Naive thymus-derived CD8-positive, alpha-beta T cell (primary cell): ENCODE data around the gene MAEA. TPM values are rescaled to one million over a fixed set of nuclear protein-coding genes. Genes with fewer than 3 reads are reported as not detected.
"Not testable (repeated sequence)": the region's sequence is repeated elsewhere in the genome, so short reads cannot be mapped to it uniquely, and the experiment has no call there.

ENCODE experiments used
- ATAC-seq, 2 donors: fragments of 150-1000 bp; cut with Tn5 transposase in 1 of 2; sonication (Bioruptor Pico), chemical (Tn5 transposase) in 1 of 2; 1 replicate in 1 of 2; 2 replicates in 1 of 2; pipeline ENCODE4 v1.10.0; 2021; ENCODE audit warnings: mild to moderate bottlenecking in 2 of 2, moderate library complexity in 2 of 2
- POLR2A ChIA-PET: fragments of 350-600 bp; sonication (Branson Sonifier 250); formaldehyde crosslinking; loops from one replicate; lab custom pipeline; 2021; ENCODE audit warnings: antibody characterized with exemption; lab: Charles Lee
- DNase-seq, 10 donors: peaks; one replicate each; pipeline versions ENCODE4 v3.0.0 to v3.0.0-alpha.2; 2020 to 2022
- H3K27ac Mint-ChIP-seq, 10 donors: one replicate each; pipeline ENCODE4 v1.8.0; 2020 to 2022; ENCODE audit warnings: mild to moderate bottlenecking in 10 of 10, mixed read lengths in 10 of 10, moderate library complexity in 4 of 10, inconsistent platforms in 1 of 10
- H3K27me3 Mint-ChIP-seq, 5 donors: one replicate each; pipeline ENCODE4 v1.8.0; 2021 to 2022; ENCODE audit warnings: mixed read lengths in 5 of 5
- H3K36me3 Mint-ChIP-seq, 3 donors: one replicate each; pipeline ENCODE4 v1.8.0; 2020 to 2022; ENCODE audit warnings: mixed read lengths in 3 of 3, mild to moderate bottlenecking in 2 of 3, inconsistent platforms in 1 of 3
- H3K4me1 Mint-ChIP-seq, 4 donors: one replicate each; pipeline ENCODE4 v1.8.0; 2021 to 2022; ENCODE audit warnings: mixed read lengths in 4 of 4
- H3K4me3 Mint-ChIP-seq, 10 donors: one replicate each; pipeline ENCODE4 v1.8.0; 2020 to 2022; ENCODE audit warnings: mild to moderate bottlenecking in 10 of 10, mixed read lengths in 10 of 10, moderate library complexity in 6 of 10, inconsistent platforms in 1 of 10
- H3K9me3 Mint-ChIP-seq, 9 donors: one replicate each; pipeline ENCODE4 v1.8.0; 2020 to 2022; ENCODE audit warnings: mixed read lengths in 9 of 9, mild to moderate bottlenecking in 3 of 9, inconsistent platforms in 1 of 9, moderate library complexity in 1 of 9
- polyA plus RNA-seq, 3 donors: library from polyadenylated mRNA; unstranded; fragments of 300-500 nt; fragmentation: Illumina TruSeq; gene quantifications; one replicate each; pipeline ENCODE4 v1.2.3, GENCODE V29; 2021
- total RNA-seq, 8 experiments: library from RNA in 2 of 8; stranded (reverse) in 2 of 8; gene quantifications; one replicate each; pipeline ENCODE4 v1.2.3 and lab custom pipeline; 2021 to 2026

MAEA gene
- total and polyA plus RNA-seq, 5 experiments from 2014 or later, result 56.7 to 112 (median 75.1) TPM

- peak in 3 of 10 donors; percentile 31 to 68 (median 36) for DNase-seq
- POLR2A ChIA-PET, result interaction anchor here (1.7 kb wide), 1 partner anchor 61 kb away, joined by 3 read pairs; no protein-coding TSS in a partner anchor
- Mint-ChIP-seq H3K4me3 (peak overlapping the region in 1 of 10 donors; percentile 14), H3K36me3 (no peaks in the 10 kb centered on the region), H3K4me1 (peaks cover 6 to 15% (median 11%) of the 10 kb centered on the region in 4 donors), H3K9me3 (peaks cover 0 to 7% (median 0%) of the 10 kb centered on the region in 9 donors), H3K27ac (peak overlapping the region in 3 of 10 donors; percentile 0 to 77 (median 26)), H3K27me3 (no peaks in the 10 kb centered on the region)
- ATAC-seq, result no peak
Measured at GRCh38 chr4:1285790-1286553, 3.7 kb upstream of the MAEA start.

GRCh38 chr4:1288786-1289185, 905 bp upstream of the MAEA start:
- Mint-ChIP-seq H3K27me3 (no peaks in the 10 kb centered on the region), H3K9me3 (peaks cover 0 to 7% (median 0%) of the 10 kb centered on the region in 9 donors), H3K4me1 (peaks cover 20 to 38% (median 35%) of the 10 kb centered on the region in 4 donors), H3K27ac (peak overlapping the region; percentile 70 to 96 (median 90)), H3K4me3 (peak overlapping the region; percentile 62 to 90 (median 81)), H3K36me3 (no peaks in the 10 kb centered on the region)
- POLR2A ChIA-PET, result interaction anchor here (0.6 to 6.2 kb wide), 8 partner anchors 21 to 316 kb away, joined by 3 to 42 read pairs (median 10); partner anchors contain the start of genes CTBP1 and UVSSA
- DNase-seq (no peak), ATAC-seq (no peak)

- Mint-ChIP-seq H3K4me1 (peaks cover 21 to 54% (median 48%) of the 10 kb centered on the region in 4 donors), H3K4me3 (peak overlapping the region; percentile 84 to 94 (median 91)), H3K27ac (peak overlapping the region; percentile 83 to 96 (median 94)), H3K36me3 (no peaks in the 10 kb centered on the region), H3K27me3 (no peaks in the 10 kb centered on the region), H3K9me3 (peaks cover 0 to 7% (median 0%) of the 10 kb centered on the region in 9 donors)
- ATAC-seq, result no peak
- POLR2A ChIA-PET, result interaction anchor here (0.9 to 6.2 kb wide), 10 partner anchors 8 to 315 kb away, joined by 3 to 42 read pairs (median 10); partner anchors contain the start of genes CTBP1 and UVSSA
- no peak for DNase-seq
Measured at GRCh38 chr4:1290165-1290977, 680 bp downstream of the MAEA start.

GRCh38 chr4:1291091-1291490, 1.4 kb downstream of the MAEA start:
- no peak for ATAC-seq
- no peak for DNase-seq
- POLR2A ChIA-PET, result interaction anchor here (1.8 to 6.2 kb wide), 4 partner anchors 20 to 314 kb away, joined by 4 to 42 read pairs (median 16); partner anchors contain the start of genes CTBP1 and UVSSA
- no peaks in the 10 kb centered on the region for H3K36me3 Mint-ChIP-seq
- peaks cover 21 to 55% (median 48%) of the 10 kb centered on the region in 4 donors for H3K4me1 Mint-ChIP-seq
- no peaks in the 10 kb centered on the region for H3K27me3 Mint-ChIP-seq
- peak overlapping the region; percentile 83 to 96 (median 94) for H3K27ac Mint-ChIP-seq
- H3K4me3 Mint-ChIP-seq, result peak overlapping the region; percentile 84 to 94 (median 91)
- peaks cover 0 to 5% (median 0%) of the 10 kb centered on the region in 9 donors for H3K9me3 Mint-ChIP-seq

GRCh38 chr4:1291996-1292702, 2.5 kb downstream of the MAEA start:
- DNase-seq (no peak), ATAC-seq (no peak)
- Mint-ChIP-seq H3K9me3 (no peaks in the 10 kb centered on the region), H3K27me3 (no peaks in the 10 kb centered on the region), H3K4me1 (peaks cover 27 to 64% (median 57%) of the 10 kb centered on the region in 4 donors), H3K36me3 (peaks cover 0 to 8% (median 0%) of the 10 kb centered on the region in 3 donors), H3K4me3 (peak overlapping the region; percentile 8 to 94 (median 91)), H3K27ac (peak overlapping the region in 9 of 10 donors; percentile 57 to 96 (median 92))
- POLR2A ChIA-PET, result interaction anchor here (6.2 kb wide), 1 partner anchor 54 kb away, joined by 42 read pairs; the partner anchor contains the start of gene UVSSA

GRCh38 chr4:1292703-1293011, 3.0 kb downstream of the MAEA start:
- H3K4me3 Mint-ChIP-seq, result peak overlapping the region in 9 of 10 donors; percentile 19 to 94 (median 89)
- not testable (repeated sequence) for ATAC-seq, H3K9me3 Mint-ChIP-seq, DNase-seq, H3K27me3 Mint-ChIP-seq
- peaks cover 29 to 69% (median 61%) of the 10 kb centered on the region in 4 donors for H3K4me1 Mint-ChIP-seq
- peak overlapping the region in 5 of 10 donors; percentile 28 to 83 (median 57) for H3K27ac Mint-ChIP-seq
- POLR2A ChIA-PET, result interaction anchor here (1.4 to 6.2 kb wide), 2 partner anchors 16 to 54 kb away, joined by 6 to 42 read pairs; partner anchors contain the start of gene UVSSA
- peaks cover 0 to 13% (median 0%) of the 10 kb centered on the region in 3 donors for H3K36me3 Mint-ChIP-seq

- Mint-ChIP-seq H3K27ac (peak overlapping the region in 7 of 10 donors; percentile 57 to 85 (median 66)), H3K27me3 (no peaks in the 10 kb centered on the region), H3K9me3 (no peaks in the 10 kb centered on the region), H3K4me3 (peak overlapping the region in 8 of 10 donors; percentile 18 to 43 (median 30)), H3K36me3 (peaks cover 0 to 21% (median 0%) of the 10 kb centered on the region in 3 donors), H3K4me1 (peaks cover 34 to 73% (median 66%) of the 10 kb centered on the region in 4 donors)
- ATAC-seq (no peak), DNase-seq (no peak)
- POLR2A ChIA-PET, result interaction anchor here (1.4 kb wide), 1 partner anchor 16 kb away, joined by 6 read pairs; no protein-coding TSS in a partner anchor
Measured at GRCh38 chr4:1293531-1293941, 3.8 kb downstream of the MAEA start.

GRCh38 chr4:1293991-1294390, 4.3 kb downstream of the MAEA start:
- no peaks in the 10 kb centered on the region for H3K27me3 Mint-ChIP-seq
- POLR2A ChIA-PET, result interaction anchor here (1.4 kb wide), 1 partner anchor 15 kb away, joined by 6 read pairs; no protein-coding TSS in a partner anchor
- ATAC-seq (no peak), DNase-seq (no peak)
- H3K36me3 Mint-ChIP-seq, result peaks cover 0 to 24% (median 0%) of the 10 kb centered on the region in 3 donors
- peak overlapping the region in 7 of 10 donors; percentile 57 to 85 (median 66) for H3K27ac Mint-ChIP-seq
- peak overlapping the region in 7 of 10 donors; percentile 9 to 43 (median 29) for H3K4me3 Mint-ChIP-seq
- no peaks in the 10 kb centered on the region for H3K9me3 Mint-ChIP-seq
- peaks cover 34 to 71% (median 66%) of the 10 kb centered on the region in 4 donors for H3K4me1 Mint-ChIP-seq

GRCh38 chr4:1294424-1294823, 4.7 kb downstream of the MAEA start:
- Mint-ChIP-seq H3K4me1 (peaks cover 37 to 76% (median 70%) of the 10 kb centered on the region in 4 donors), H3K36me3 (peaks cover 0 to 28% (median 0%) of the 10 kb centered on the region in 3 donors), H3K4me3 (peak overlapping the region in 1 of 10 donors; percentile 9), H3K27ac (peak overlapping the region in 3 of 10 donors; percentile 20 to 52 (median 25)), H3K9me3 (no peaks in the 10 kb centered on the region), H3K27me3 (no peaks in the 10 kb centered on the region)
- ATAC-seq (no peak), DNase-seq (no peak)
- POLR2A ChIA-PET, result no interaction called here

GRCh38 chr4:1294891-1295290, 5.2 kb downstream of the MAEA start:
- Mint-ChIP-seq H3K27ac (peak overlapping the region in 4 of 10 donors; percentile 15 to 82 (median 40)), H3K9me3 (no peaks in the 10 kb centered on the region), H3K4me3 (peak overlapping the region in 4 of 10 donors; percentile 23 to 40 (median 32)), H3K4me1 (peaks cover 41 to 79% (median 74%) of the 10 kb centered on the region in 4 donors), H3K36me3 (peaks cover 0 to 33% (median 0%) of the 10 kb centered on the region in 3 donors), H3K27me3 (no peaks in the 10 kb centered on the region)
- DNase-seq (no peak), ATAC-seq (no peak)
- POLR2A ChIA-PET, result no interaction called here

- peak overlapping the region in 2 of 10 donors; percentile 15 to 56 for H3K27ac Mint-ChIP-seq
- H3K4me3 Mint-ChIP-seq, result peak overlapping the region in 1 of 10 donors; percentile 40
- ATAC-seq (no peak), DNase-seq (no peak)
- no peaks in the 10 kb centered on the region for H3K9me3 Mint-ChIP-seq
- POLR2A ChIA-PET, result no interaction called here
- H3K4me1 Mint-ChIP-seq, result peaks cover 42 to 78% (median 73%) of the 10 kb centered on the region in 4 donors
- no peaks in the 10 kb centered on the region for H3K27me3 Mint-ChIP-seq
- peaks cover 0 to 39% (median 0%) of the 10 kb centered on the region in 3 donors for H3K36me3 Mint-ChIP-seq
Measured at GRCh38 chr4:1295405-1296055, 5.8 kb downstream of the MAEA start.
